Esophagus muscularis mucosa (tissue), 4 donors: ENCODE data around the gene CTBP1.

Experiments
- CTCF ChIP-seq, 3 experiments: fragments of 200-600 bp in 2 of 3; fragments of 450-650 bp in 1 of 3; sonication (generic) in 2 of 3; IDR thresholded peaks; one replicate each; pipeline ENCODE4 v1.5.1; 2017 to 2019; ENCODE audit warnings: antibody characterized with exemption in 3 of 3, mild to moderate bottlenecking in 2 of 3, moderate library complexity in 1 of 3
- EP300 ChIP-seq: sonication (generic); formaldehyde crosslinking; IDR thresholded peaks from one replicate; pipeline ENCODE4 v1.6.1; 2017; ENCODE audit warnings: antibody characterized with exemption
- POLR2AphosphoS5 ChIP-seq, 2 donors: sonication (generic); formaldehyde crosslinking; IDR thresholded peaks; one replicate each; pipeline ENCODE4 v1.6.1; 2017; ENCODE audit warnings: antibody characterized with exemption in 2 of 2

- TF ChIP-seq CTCF (IDR thresholded peaks at IDR 0.05) (no peak), POLR2AphosphoS5 (IDR thresholded peaks at IDR 0.05) (no peak), EP300 (no peak)
Measured at GRCh38 chr4:1252928-1253492, 4.1 kb upstream of the CTBP1 start.
